OCI-LY1 (cell line): ENCODE data around the gene CCDC86.

ENCODE experiments used
- CTCF ChIP-seq: fragments of 200-600 bp; sonication (generic), shearing (Covaris generic); IDR thresholded peaks from 2 replicates; pipeline ENCODE4 v1.5.1; 2017; ENCODE audit warnings: mild to moderate bottlenecking, antibody characterized with exemption, low read length, moderate library complexity, mixed read lengths
- EZH2 ChIP-seq: fragments of 200-600 bp; sonication (generic), shearing (Covaris generic); IDR thresholded peaks from 2 replicates; pipeline ENCODE4 v1.8.0; 2017; ENCODE audit warnings: borderline replicate concordance, mixed run types, mild to moderate bottlenecking, antibody characterized with exemption, low read length, moderate library complexity, mixed read lengths

- no peak for TF ChIP-seq EZH2
- TF ChIP-seq CTCF: no peak
These were observed 16.3 kb downstream of the CCDC86 start for GRCh38 chr11:60858236-60858635.
